Activated CD8-positive, alpha-beta T cell treated with anti-CD3 and anti-CD28 coated beads, Interleukin-2, amount 10 ng/mL, durations not matched to agents 7 days and 5 days (primary cell): ENCODE data around the gene ALDH5A1. TPM values are rescaled to one million over a fixed set of nuclear protein-coding genes. Genes with fewer than 3 reads are reported as not detected.

Experiments
- ATAC-seq: fragments of 150-1000 bp; cut with Tn5 transposase; one replicate; pipeline ENCODE4 v1.10.0; 2021; ENCODE audit warnings: moderate library complexity
- CTCF ChIA-PET: fragments of 350-600 bp; sonication (Branson Sonifier 250); formaldehyde crosslinking; loops from one replicate; lab custom pipeline; 2021; ENCODE audit warnings: antibody characterized with exemption; lab: Charles Lee
- POLR2A ChIA-PET: fragments of 350-600 bp; sonication (Branson Sonifier 250); formaldehyde crosslinking; loops from one replicate; lab custom pipeline; 2021; ENCODE audit warnings: antibody characterized with exemption; lab: Charles Lee
- DNase-seq: peaks from one replicate; pipeline ENCODE4 v3.0.0-alpha.2; 2020
- H3K27ac Mint-ChIP-seq: one replicate; pipeline ENCODE4 v1.8.0; 2021; ENCODE audit warnings: mild to moderate bottlenecking, mixed read lengths
- H3K27me3 Mint-ChIP-seq: one replicate; pipeline ENCODE4 v1.8.0; 2021; ENCODE audit warnings: low read depth, mixed read lengths
- H3K36me3 Mint-ChIP-seq: one replicate; pipeline ENCODE4 v1.8.0; 2021; ENCODE audit warnings: low read depth, mixed read lengths
- H3K4me1 Mint-ChIP-seq: one replicate; pipeline ENCODE4 v1.8.0; 2021; ENCODE audit warnings: low read depth, mixed read lengths
- H3K4me3 Mint-ChIP-seq: one replicate; pipeline ENCODE4 v1.8.0; 2021; ENCODE audit warnings: mild to moderate bottlenecking, mixed read lengths
- H3K9me3 Mint-ChIP-seq: one replicate; pipeline ENCODE4 v1.8.0; 2022; ENCODE audit warnings: mixed read lengths; ENCODE audit not compliant: insufficient read depth
- total RNA-seq, 2 experiments: library from RNA; stranded (reverse); gene quantifications; one replicate each; pipeline ENCODE4 v1.2.3, GENCODE V29; 2021

Gene ALDH5A1
- total RNA-seq, 2 experiments from 2014 or later = 4.8 to 4.9 TPM

- ChIA-PET POLR2A (no interaction called here), CTCF (no interaction called here)
- Mint-ChIP-seq H3K9me3 (no peaks in the 10 kb centered on the region), H3K36me3 (no peaks in the 10 kb centered on the region), H3K27ac (no peak overlapping the region), H3K4me3 (no peak overlapping the region), H3K27me3 (peaks cover 2% of the 10 kb centered on the region), H3K4me1 (peaks cover 9% of the 10 kb centered on the region)
- DNase-seq (no peak), ATAC-seq (no peak)
Observed at GRCh38 chr6:24489881-24490280, 4.9 kb upstream of the ALDH5A1 start.

- Mint-ChIP-seq H3K4me3 (no peak overlapping the region), H3K27ac (no peak overlapping the region), H3K27me3 (peaks cover 2% of the 10 kb centered on the region), H3K36me3 (no peaks in the 10 kb centered on the region), H3K9me3 (no peaks in the 10 kb centered on the region), H3K4me1 (peaks cover 14% of the 10 kb centered on the region)
- DNase-seq (no peak), ATAC-seq (no peak)
- CTCF ChIA-PET = interaction anchor here (1.2 kb wide), 1 partner anchor 10 kb away, joined by 3 read pairs; no protein-coding TSS in a partner anchor
- POLR2A ChIA-PET = no interaction called here
Observed at GRCh38 chr6:24490948-24491347, 3.8 kb upstream of the ALDH5A1 start.

- no peak overlapping the region for H3K4me3 Mint-ChIP-seq
- CTCF ChIA-PET = no interaction called here
- no peak for DNase-seq
Observed at GRCh38 chr6:24492475-24492874, 2.3 kb upstream of the ALDH5A1 start.

GRCh38 chr6:24493945-24494820 lies 586 bp upstream of the ALDH5A1 start:
- H3K27me3 Mint-ChIP-seq = no peaks in the 10 kb centered on the region
- H3K9me3 Mint-ChIP-seq = no peaks in the 10 kb centered on the region
- H3K4me3 Mint-ChIP-seq = peak overlapping the region; percentile 74
- ChIA-PET POLR2A (interaction anchor here (1.3 kb wide), 1 partner anchor 87 kb away, joined by 3 read pairs; no protein-coding TSS in a partner anchor), CTCF (interaction anchor here (0.7 to 3.1 kb wide), 19 partner anchors 8 to 342 kb away, joined by 3 to 16 read pairs (median 5); partner anchors contain the start of genes ACOT13 and TDP2)
- DNase-seq (no peak), ATAC-seq (peak; percentile 25)
- peaks cover 5% of the 10 kb centered on the region for H3K36me3 Mint-ChIP-seq
- H3K4me1 Mint-ChIP-seq = peaks cover 14% of the 10 kb centered on the region
- no peak overlapping the region for H3K27ac Mint-ChIP-seq

More at GRCh38 chr6:24492475-24492874, 2.3 kb upstream of the ALDH5A1 start:
- peaks cover 14% of the 10 kb centered on the region for H3K4me1 Mint-ChIP-seq
- ATAC-seq = no peak
- no peaks in the 10 kb centered on the region for H3K27me3 Mint-ChIP-seq
- H3K9me3 Mint-ChIP-seq = no peaks in the 10 kb centered on the region
- POLR2A ChIA-PET = no interaction called here
- no peak overlapping the region for H3K27ac Mint-ChIP-seq
- peaks cover 5% of the 10 kb centered on the region for H3K36me3 Mint-ChIP-seq

GRCh38 chr6:24497254-24497970 lies 2.6 kb downstream of the ALDH5A1 start:
- no peak for ATAC-seq
- Mint-ChIP-seq H3K4me3 (no peak overlapping the region), H3K27ac (no peak overlapping the region), H3K9me3 (no peaks in the 10 kb centered on the region), H3K4me1 (peaks cover 14% of the 10 kb centered on the region), H3K27me3 (no peaks in the 10 kb centered on the region), H3K36me3 (peaks cover 5% of the 10 kb centered on the region)
- DNase-seq = no peak
- POLR2A ChIA-PET = no interaction called here
- CTCF ChIA-PET = interaction anchor here (3.1 kb wide), 1 partner anchor 28 kb away, joined by 10 read pairs; no protein-coding TSS in a partner anchor

- ChIA-PET CTCF (interaction anchor here (1.3 to 2.4 kb wide), 3 partner anchors 9 to 70 kb away, joined by 3 to 6 read pairs (median 5); no protein-coding TSS in a partner anchor), POLR2A (no interaction called here)
- H3K36me3 Mint-ChIP-seq = peaks cover 5% of the 10 kb centered on the region
- no peaks in the 10 kb centered on the region for H3K9me3 Mint-ChIP-seq
- no peaks in the 10 kb centered on the region for H3K27me3 Mint-ChIP-seq
- no peak for ATAC-seq
- no peak for DNase-seq
- H3K4me3 Mint-ChIP-seq = no peak overlapping the region
- H3K27ac Mint-ChIP-seq = no peak overlapping the region
- peaks cover 1% of the 10 kb centered on the region for H3K4me1 Mint-ChIP-seq
Observed at GRCh38 chr6:24500683-24501082, 5.9 kb downstream of the ALDH5A1 start.

- Mint-ChIP-seq H3K4me1 (no peaks in the 10 kb centered on the region), H3K27me3 (no peaks in the 10 kb centered on the region), H3K36me3 (peaks cover 5% of the 10 kb centered on the region), H3K9me3 (no peaks in the 10 kb centered on the region), H3K27ac (no peak overlapping the region), H3K4me3 (no peak overlapping the region)
- ATAC-seq (no peak), DNase-seq (no peak)
- POLR2A ChIA-PET = no interaction called here
- CTCF ChIA-PET = interaction anchor here (1.3 to 2.4 kb wide), 3 partner anchors 10 to 71 kb away, joined by 3 to 6 read pairs (median 5); no protein-coding TSS in a partner anchor
Observed at GRCh38 chr6:24501374-24501773, 6.6 kb downstream of the ALDH5A1 start.

- CTCF ChIA-PET = interaction anchor here (1.3 to 2.4 kb wide), 3 partner anchors 10 to 71 kb away, joined by 3 to 6 read pairs (median 5); no protein-coding TSS in a partner anchor
- no peak overlapping the region for H3K27ac Mint-ChIP-seq
- ATAC-seq (no peak), DNase-seq (no peak)
- no peaks in the 10 kb centered on the region for H3K4me1 Mint-ChIP-seq
- POLR2A ChIA-PET = no interaction called here
- no peaks in the 10 kb centered on the region for H3K27me3 Mint-ChIP-seq
- peaks cover 3% of the 10 kb centered on the region for H3K36me3 Mint-ChIP-seq
- no peak overlapping the region for H3K4me3 Mint-ChIP-seq
- no peaks in the 10 kb centered on the region for H3K9me3 Mint-ChIP-seq
Observed at GRCh38 chr6:24501914-24502313, 7.1 kb downstream of the ALDH5A1 start.

GRCh38 chr6:24504287-24504648 lies 9.5 kb downstream of the ALDH5A1 start:
- no peaks in the 10 kb centered on the region for H3K27me3 Mint-ChIP-seq
- H3K27ac Mint-ChIP-seq = no peak overlapping the region
- peaks cover 4% of the 10 kb centered on the region for H3K9me3 Mint-ChIP-seq
- no peaks in the 10 kb centered on the region for H3K4me1 Mint-ChIP-seq
- ATAC-seq = no peak
- POLR2A ChIA-PET = interaction anchor here (0.6 kb wide), 1 partner anchor 739 kb away, joined by 4 read pairs; no protein-coding TSS in a partner anchor
- peaks cover 6% of the 10 kb centered on the region for H3K36me3 Mint-ChIP-seq
- CTCF ChIA-PET = no interaction called here
- H3K4me3 Mint-ChIP-seq = no peak overlapping the region
- DNase-seq = no peak

GRCh38 chr6:24504649-24505586 lies 10.1 kb downstream of the ALDH5A1 start:
- CTCF ChIA-PET = no interaction called here
- POLR2A ChIA-PET = interaction anchor here (0.6 kb wide), 1 partner anchor 739 kb away, joined by 4 read pairs; no protein-coding TSS in a partner anchor
- ATAC-seq (no peak), DNase-seq (no peak)
- Mint-ChIP-seq H3K36me3 (peaks cover 6% of the 10 kb centered on the region), H3K27me3 (no peaks in the 10 kb centered on the region), H3K9me3 (peaks cover 4% of the 10 kb centered on the region), H3K4me1 (no peaks in the 10 kb centered on the region), H3K27ac (no peak overlapping the region), H3K4me3 (no peak overlapping the region)
